Osteocyte (in vitro differentiated cells): Measurements from ENCODE around the gene ULBP1. TPM values are rescaled to one million over a fixed set of nuclear protein-coding genes. Genes with fewer than 3 reads are reported as not detected.
"Not testable (repeated sequence)": the region's sequence is repeated elsewhere in the genome, so short reads cannot be mapped to it uniquely, and the experiment has no call there.

ENCODE experiments used
- DNase-seq: peaks from one replicate; pipeline ENCODE4 v3.0.0; 2021; ENCODE audit warnings: mixed read lengths; ENCODE audit not compliant: unreplicated experiment; ENCODE audit errors: extremely low spot score
- H3K27ac Mint-ChIP-seq: one replicate; pipeline ENCODE4 v1.8.0; 2021; ENCODE audit warnings: mild to moderate bottlenecking, mixed read lengths; ENCODE audit not compliant: unreplicated experiment
- H3K27me3 Mint-ChIP-seq: one replicate; pipeline ENCODE4 v1.8.0; 2021; ENCODE audit warnings: mixed read lengths; ENCODE audit not compliant: unreplicated experiment
- H3K36me3 Mint-ChIP-seq: one replicate; pipeline ENCODE4 v1.8.0; 2021; ENCODE audit warnings: mixed read lengths; ENCODE audit not compliant: unreplicated experiment
- H3K4me1 Mint-ChIP-seq: one replicate; pipeline ENCODE4 v1.8.0; 2021; ENCODE audit warnings: mixed read lengths; ENCODE audit not compliant: unreplicated experiment
- H3K4me3 Mint-ChIP-seq: one replicate; pipeline ENCODE4 v1.8.0; 2021; ENCODE audit warnings: mild to moderate bottlenecking, moderate library complexity, mixed read lengths; ENCODE audit not compliant: unreplicated experiment
- H3K9me3 Mint-ChIP-seq: one replicate; pipeline ENCODE4 v1.8.0; 2021; ENCODE audit warnings: mixed read lengths; ENCODE audit not compliant: unreplicated experiment
- long read RNA-seq: library from polyadenylated mRNA; unstranded; transcript quantifications from one replicate; pipeline ENCODE4 v2.0.0, GENCODE V29; 2021
- total RNA-seq: library from RNA; stranded (reverse); gene quantifications from 2 replicates; pipeline ENCODE4 v1.2.1, GENCODE V29; 2021
- TF ChIP-seq, protein P1 (sequence below): fragments of 200-600 bp; sonication (generic); IDR thresholded peaks from 2 replicates; pipeline ENCODE4 v1.5.0; 2021; ENCODE audit warnings: antibody characterized with exemption, mild to moderate bottlenecking, moderate library complexity

The ULBP1 gene, protein sequence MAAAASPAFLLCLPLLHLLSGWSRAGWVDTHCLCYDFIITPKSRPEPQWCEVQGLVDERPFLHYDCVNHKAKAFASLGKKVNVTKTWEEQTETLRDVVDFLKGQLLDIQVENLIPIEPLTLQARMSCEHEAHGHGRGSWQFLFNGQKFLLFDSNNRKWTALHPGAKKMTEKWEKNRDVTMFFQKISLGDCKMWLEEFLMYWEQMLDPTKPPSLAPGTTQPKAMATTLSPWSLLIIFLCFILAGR
- total RNA-seq: 10.7 and 11.5 TPM in 2 replicates
- long read RNA-seq, transcript ULBP1-201 (5 exons, 3,142 nt): major isoform, 131 of 140 reads
- long read RNA-seq, partial matches to known transcripts: 2 of 140 reads
- long read RNA-seq, other reads (novel, unspliced or antisense): 7 of 140 reads

DNA sequence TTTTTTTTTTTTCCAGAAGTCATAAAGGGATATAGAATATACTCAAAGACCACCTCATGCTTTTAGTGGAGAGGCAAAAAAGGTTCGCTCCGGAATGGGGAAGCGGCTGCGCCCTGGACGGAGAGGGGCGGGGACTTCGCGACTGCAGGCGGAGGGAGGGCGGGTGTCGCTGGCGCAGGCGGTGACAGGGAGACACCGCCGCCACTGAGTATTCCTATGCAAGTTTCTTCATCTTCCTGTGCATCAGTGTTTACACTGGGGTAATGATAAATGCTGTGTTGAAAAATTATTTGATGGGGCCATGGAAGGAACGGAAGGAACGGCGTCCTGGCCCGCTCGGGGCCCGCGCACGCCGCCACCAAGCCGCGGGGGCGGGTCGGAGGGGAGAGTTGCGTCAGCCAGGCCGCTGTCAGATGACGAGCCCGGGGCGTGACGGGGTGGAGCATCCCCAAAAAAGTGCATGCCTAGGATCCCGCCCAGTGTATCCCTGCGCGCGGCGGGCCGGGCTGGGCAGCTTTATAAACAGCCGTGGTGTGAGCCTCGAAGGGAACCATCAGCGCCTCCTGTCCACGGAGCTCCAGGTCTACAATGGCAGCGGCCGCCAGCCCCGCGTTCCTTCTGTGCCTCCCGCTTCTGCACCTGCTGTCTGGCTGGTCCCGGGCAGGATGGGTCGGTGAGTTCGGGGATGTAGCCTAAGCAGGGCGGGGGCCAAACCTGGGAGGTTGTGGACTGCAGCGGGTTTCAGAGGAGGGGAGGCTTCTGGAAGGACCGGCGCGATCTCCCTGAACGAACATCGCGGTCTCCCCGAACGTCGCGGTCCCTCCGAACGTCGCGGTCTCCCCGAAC, at the start of gene ULBP1:
Gene ULBP1 (plus strand): TSS at position 482 of the 846 bp plus-strand sequence. CDS start 107 bp downstream, at position 589.
- no peaks in the 10 kb centered on the region for H3K36me3 Mint-ChIP-seq
- DNase-seq: peak; percentile 95
- H3K4me3 Mint-ChIP-seq: peak within 1 kb of the TSS; percentile 84
- H3K9me3 Mint-ChIP-seq: no peaks in the 10 kb centered on the region
- H3K27ac Mint-ChIP-seq: peak within 1 kb of the TSS; percentile 89
- peaks cover 23% of the 10 kb centered on the region for H3K4me1 Mint-ChIP-seq
- TF ChIP-seq, protein P1, sequence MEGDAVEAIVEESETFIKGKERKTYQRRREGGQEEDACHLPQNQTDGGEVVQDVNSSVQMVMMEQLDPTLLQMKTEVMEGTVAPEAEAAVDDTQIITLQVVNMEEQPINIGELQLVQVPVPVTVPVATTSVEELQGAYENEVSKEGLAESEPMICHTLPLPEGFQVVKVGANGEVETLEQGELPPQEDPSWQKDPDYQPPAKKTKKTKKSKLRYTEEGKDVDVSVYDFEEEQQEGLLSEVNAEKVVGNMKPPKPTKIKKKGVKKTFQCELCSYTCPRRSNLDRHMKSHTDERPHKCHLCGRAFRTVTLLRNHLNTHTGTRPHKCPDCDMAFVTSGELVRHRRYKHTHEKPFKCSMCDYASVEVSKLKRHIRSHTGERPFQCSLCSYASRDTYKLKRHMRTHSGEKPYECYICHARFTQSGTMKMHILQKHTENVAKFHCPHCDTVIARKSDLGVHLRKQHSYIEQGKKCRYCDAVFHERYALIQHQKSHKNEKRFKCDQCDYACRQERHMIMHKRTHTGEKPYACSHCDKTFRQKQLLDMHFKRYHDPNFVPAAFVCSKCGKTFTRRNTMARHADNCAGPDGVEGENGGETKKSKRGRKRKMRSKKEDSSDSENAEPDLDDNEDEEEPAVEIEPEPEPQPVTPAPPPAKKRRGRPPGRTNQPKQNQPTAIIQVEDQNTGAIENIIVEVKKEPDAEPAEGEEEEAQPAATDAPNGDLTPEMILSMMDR: no peak
- H3K27me3 Mint-ChIP-seq: peaks cover 56% of the 10 kb centered on the region

- Mint-ChIP-seq H3K27ac (no peak overlapping the region), H3K4me3 (no peak overlapping the region), H3K4me1 (no peaks in the 10 kb centered on the region), H3K27me3 (peaks cover 26% of the 10 kb centered on the region), H3K9me3 (no peaks in the 10 kb centered on the region), H3K36me3 (no peaks in the 10 kb centered on the region)
- TF ChIP-seq, protein P1: no peak
- peak; percentile 65 for DNase-seq
Measured at GRCh38 chr6:149915970-149916865, 47.5 kb upstream of the ULBP1 start.

- Mint-ChIP-seq H3K27me3 (peaks cover 18% of the 10 kb centered on the region), H3K27ac (no peak overlapping the region)
- DNase-seq: peak; percentile 51
Measured at GRCh38 chr6:149917679-149918078, 46.1 kb upstream of the ULBP1 start.

GRCh38 chr6:149918151-149918905, 45.4 kb upstream of the ULBP1 start:
- Mint-ChIP-seq H3K4me1 (peaks cover 8% of the 10 kb centered on the region), H3K9me3 (no peaks in the 10 kb centered on the region), H3K27me3 (peaks cover 11% of the 10 kb centered on the region), H3K36me3 (no peaks in the 10 kb centered on the region), H3K27ac (no peak overlapping the region), H3K4me3 (no peak overlapping the region)
- TF ChIP-seq, protein P1: no peak
- peak; percentile 69 for DNase-seq

More at GRCh38 chr6:149917679-149918078, 46.1 kb upstream of the ULBP1 start:
- TF ChIP-seq, protein P1: no peak
- H3K36me3 Mint-ChIP-seq: no peaks in the 10 kb centered on the region
- H3K4me1 Mint-ChIP-seq: peaks cover 3% of the 10 kb centered on the region
- no peak overlapping the region for H3K4me3 Mint-ChIP-seq
- H3K9me3 Mint-ChIP-seq: no peaks in the 10 kb centered on the region

- not testable (repeated sequence) for H3K9me3 Mint-ChIP-seq, H3K27me3 Mint-ChIP-seq, H3K27ac Mint-ChIP-seq, H3K4me3 Mint-ChIP-seq, H3K36me3 Mint-ChIP-seq
- peak; percentile 44 for DNase-seq
- peaks cover 11% of the 10 kb centered on the region for H3K4me1 Mint-ChIP-seq
Measured at GRCh38 chr6:149919126-149919833, 44.5 kb upstream of the ULBP1 start.
